ENCODE data around the gene CD81. TPM values are rescaled to one million over a fixed set of nuclear protein-coding genes. Genes with fewer than 3 reads are reported as not detected.

CD81 gene
- total and polyA plus RNA-seq, 10 of the 15 experiments (the other 5 are each of a cell fraction or from before 2014, with no cell fraction given) = 2.0 to 145 (median 57.2) TPM

DNA sequence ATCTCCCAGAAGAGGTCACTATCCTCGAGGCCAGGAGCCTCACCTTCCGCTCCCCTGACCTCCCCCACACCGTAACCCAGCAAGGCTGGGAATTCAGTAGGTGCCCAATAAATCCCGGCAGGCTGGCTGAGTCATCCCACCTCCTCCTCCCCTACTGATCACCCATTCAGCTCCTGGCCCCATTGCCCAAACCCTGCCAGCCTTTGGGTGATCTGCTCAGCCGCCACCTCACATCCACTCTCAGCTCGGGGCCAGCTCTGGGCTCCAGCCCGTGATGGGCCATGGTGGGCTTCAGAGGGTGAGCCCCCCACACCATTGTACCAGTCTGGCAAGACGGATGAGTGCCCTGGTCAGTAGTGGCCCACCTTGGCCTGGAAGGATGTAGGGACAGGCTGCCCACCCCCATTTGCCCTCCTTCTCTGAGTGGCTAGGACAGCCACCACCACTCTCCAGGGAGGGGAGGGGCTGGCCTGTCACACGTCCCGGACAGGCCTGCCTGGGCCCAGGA lies 59.0 kb downstream of the CD81 start (continued):
- TF ChIP-seq, protein P1, sequence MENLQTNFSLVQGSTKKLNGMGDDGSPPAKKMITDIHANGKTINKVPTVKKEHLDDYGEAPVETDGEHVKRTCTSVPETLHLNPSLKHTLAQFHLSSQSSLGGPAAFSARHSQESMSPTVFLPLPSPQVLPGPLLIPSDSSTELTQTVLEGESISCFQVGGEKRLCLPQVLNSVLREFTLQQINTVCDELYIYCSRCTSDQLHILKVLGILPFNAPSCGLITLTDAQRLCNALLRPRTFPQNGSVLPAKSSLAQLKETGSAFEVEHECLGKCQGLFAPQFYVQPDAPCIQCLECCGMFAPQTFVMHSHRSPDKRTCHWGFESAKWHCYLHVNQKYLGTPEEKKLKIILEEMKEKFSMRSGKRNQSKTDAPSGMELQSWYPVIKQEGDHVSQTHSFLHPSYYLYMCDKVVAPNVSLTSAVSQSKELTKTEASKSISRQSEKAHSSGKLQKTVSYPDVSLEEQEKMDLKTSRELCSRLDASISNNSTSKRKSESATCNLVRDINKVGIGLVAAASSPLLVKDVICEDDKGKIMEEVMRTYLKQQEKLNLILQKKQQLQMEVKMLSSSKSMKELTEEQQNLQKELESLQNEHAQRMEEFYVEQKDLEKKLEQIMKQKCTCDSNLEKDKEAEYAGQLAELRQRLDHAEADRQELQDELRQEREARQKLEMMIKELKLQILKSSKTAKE (IDR thresholded peaks at IDR 0.05; ENCODE audit: low read depth, poor library complexity, severe bottlenecking) = no peak
- no peak for TF ChIP-seq NFXL1 (IDR thresholded peaks at IDR 0.05; ENCODE audit: borderline replicate concordance)
- no peak for TF ChIP-seq HCFC1 (IDR thresholded peaks at IDR 0.05; ENCODE audit: low read length)
- no peak for TF ChIP-seq RB1 (IDR thresholded peaks at IDR 0.05; ENCODE audit: borderline replicate concordance)
- TF ChIP-seq TARDBP (IDR thresholded peaks at IDR 0.05; ENCODE audit: borderline replicate concordance) = no peak
- TF ChIP-seq CEBPB (IDR thresholded peaks at IDR 0.05; ENCODE audit: borderline replicate concordance in 1 of 2, low read depth in 2 of 2, low read length in 2 of 2) = no peak
- no peak for TF ChIP-seq EED (IDR thresholded peaks at IDR 0.05; ENCODE audit: low read depth)

- intact Hi-C loops (cut with micrococcal nuclease; ENCODE audit: unreplicated experiment) = no loop called here
- TF ChIP-seq CHD1 (IDR thresholded peaks at IDR 0.05; ENCODE audit: low read depth, low read length) = no peak
- TF ChIP-seq CHD2 (IDR thresholded peaks at IDR 0.05; ENCODE audit: borderline replicate concordance, low read depth, low read length) = no peak
- TF ChIP-seq PRDM15 (CRISPR knock-in tag; IDR thresholded peaks at IDR 0.05) = no peak
- no peak for TF ChIP-seq CREB1 (IDR thresholded peaks at IDR 0.05; ENCODE audit: low read depth)
- TF ChIP-seq TAF1 (IDR thresholded peaks at IDR 0.05; ENCODE audit: borderline replicate concordance, low read depth, low read length) = no peak
- no peak for TF ChIP-seq FOXM1 (IDR thresholded peaks at IDR 0.05; ENCODE audit: low read depth, low read length)
- no peak for TF ChIP-seq TCF12 (IDR thresholded peaks at IDR 0.05; ENCODE audit: low read depth, low read length)
- TF ChIP-seq POU2F2 (IDR thresholded peaks at IDR 0.05; ENCODE audit: borderline replicate concordance, low read depth, low read length) = no peak
- TF ChIP-seq CBX3 (IDR thresholded peaks at IDR 0.05; ENCODE audit: borderline replicate concordance, low read depth) = no peak
- TF ChIP-seq EZH2 (IDR thresholded peaks at IDR 0.05; ENCODE audit: borderline replicate concordance, control insufficient read depth, low read depth, low read length) = no peak
Observed at GRCh38 chr11:2436521-2437031, 59.5 kb downstream of the CD81 start.

More at GRCh38 chr11:2436521-2437031, 59.5 kb downstream of the CD81 start:
- no peak for DNase-seq (ENCODE audit: low read depth, low spot score)
- Histone ChIP-seq H3K27ac (ENCODE audit: control insufficient read depth, insufficient read depth) (no peak overlapping the region), H3K36me3 (ENCODE audit: control insufficient read depth in 2 of 2, insufficient read depth in 2 of 2, low read length in 1 of 2) (no peaks in the 10 kb centered on the region), H3K79me2 (ENCODE audit: control insufficient read depth, insufficient read depth, low read length) (no peaks in the 10 kb centered on the region), H3K27me3 (replicated peaks in 1 of 2; ENCODE audit: control insufficient read depth in 2 of 2, insufficient read depth in 2 of 2, low read length in 1 of 2) (no peaks in the 10 kb centered on the region), H3K4me1 (ENCODE audit: control insufficient read depth, insufficient read depth, low read length) (no peaks in the 10 kb centered on the region), H3K4me3 (no peak overlapping the region), H3K9me3 (replicated peaks; ENCODE audit: control insufficient read depth, insufficient read depth, low read length) (no peaks in the 10 kb centered on the region; the same call in 2 of the 3 replicates), H3K9ac (ENCODE audit: control insufficient read depth, insufficient read depth, low read length) (no peak overlapping the region), H4K20me1 (ENCODE audit: control insufficient read depth, insufficient read depth) (no peaks in the 10 kb centered on the region), H3K4me2 (ENCODE audit: control insufficient read depth, insufficient read depth) (no peak overlapping the region), H2AFZ (ENCODE audit: control insufficient read depth, low read depth, low read length) (no peak overlapping the region)
- no TSS peak for BruUV-seq (replicated peaks)
- SMC1A ChIA-PET (ENCODE audit: uncharacterized antibody, unreplicated experiment) = interaction anchor here (0.8 kb wide), 1 partner anchor 13 kb away, joined by 3 read pairs; no protein-coding TSS in a partner anchor
- in situ Hi-C loops (cut with MboI) = no loop called here
- RAD21 ChIA-PET (ENCODE audit: unreplicated experiment) = no interaction called here
- 26% methylated on average over 13 of the region's 13 CpGs for WGBS (ENCODE audit: insufficient coverage, insufficient replicate concordance, low lambda C conversion rate, missing lambda C conversion rate)
- POLR2A ChIA-PET = no interaction called here
- CTCF ChIA-PET = no interaction called here
- no peak for FAIRE-seq
- ATAC-seq = no peak

Data from GM12878 (cell line).